ENCODE results near the gene SERINC3. TPM values are rescaled to one million over a fixed set of nuclear protein-coding genes. Genes with fewer than 3 reads are reported as not detected.
A peak's percentile ranks its signal among the peaks of the same experiment; 100 is the strongest.

The SERINC3 gene
- total and polyA plus RNA-seq, 2 of the 13 experiments (the other 11 are each of a cell fraction or from before 2014, with no cell fraction given) = 82.0 to 226 TPM

DNA sequence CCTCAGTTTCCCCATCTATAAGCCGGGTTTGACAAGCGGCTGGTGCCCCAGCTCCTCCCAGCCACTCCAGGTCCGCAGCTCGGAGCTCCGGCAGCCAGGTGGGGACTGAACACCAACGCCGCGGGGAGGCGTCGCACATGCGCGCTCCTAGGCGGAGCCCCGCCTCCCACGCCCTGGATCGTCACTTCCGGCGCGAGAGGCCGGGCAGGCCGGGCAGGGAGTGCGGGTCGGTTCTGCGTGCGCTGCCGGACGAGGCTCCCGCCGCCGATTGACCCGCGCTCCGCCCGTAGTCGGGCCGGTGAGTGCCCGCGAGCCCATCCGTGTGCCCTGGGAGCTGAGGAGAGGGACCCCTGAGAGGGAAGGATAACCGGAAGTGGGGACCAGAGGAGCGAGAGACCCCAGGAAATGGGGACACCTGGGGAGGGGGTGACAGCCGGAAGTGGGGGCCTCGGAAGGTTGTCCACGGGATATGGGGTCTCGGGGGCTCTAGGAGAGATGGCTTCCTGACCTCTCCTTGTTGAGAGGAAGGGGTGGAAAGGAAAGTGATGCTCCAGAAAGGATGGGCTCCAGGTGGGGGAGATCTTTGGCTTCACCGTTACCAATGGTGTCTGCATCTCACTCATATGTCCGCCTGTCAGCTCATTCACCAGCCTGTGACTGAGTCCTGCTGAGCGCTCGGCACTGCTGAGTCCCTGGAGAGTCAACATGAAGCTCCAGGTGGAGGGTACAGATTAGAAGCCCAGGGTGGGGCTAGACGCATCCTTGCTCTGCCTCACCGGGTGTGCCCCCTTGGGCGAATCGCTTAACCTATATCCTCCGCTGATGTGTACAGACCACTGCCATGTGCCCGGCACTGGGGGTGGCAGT lies 45.9 kb downstream of the SERINC3 start, which contains the start of gene TTPAL (continued):
- TF ChIP-seq, protein P1, sequence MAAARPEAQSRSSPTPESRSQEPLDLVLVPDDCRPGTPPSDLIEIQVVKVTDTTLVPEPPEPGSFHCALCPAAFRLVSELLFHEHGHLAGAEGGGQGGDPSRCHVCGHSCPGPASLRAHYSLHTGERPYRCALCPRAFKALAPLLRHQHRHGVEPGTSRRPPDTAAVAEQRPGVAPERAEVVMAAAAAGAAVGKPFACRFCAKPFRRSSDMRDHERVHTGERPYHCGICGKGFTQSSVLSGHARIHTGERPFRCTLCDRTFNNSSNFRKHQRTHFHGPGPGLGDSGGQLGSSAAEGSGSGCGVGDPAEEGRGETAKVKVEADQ (CRISPR knock-in tag; IDR thresholded peaks at IDR 0.05; ENCODE audit: borderline replicate concordance) = peak; percentile 99
- TF ChIP-seq PHF5A (CRISPR knock-in tag; IDR thresholded peaks at IDR 0.05; ENCODE audit: low read depth, unreplicated experiment) (peak; percentile 77), SATB2 (CRISPR knock-in tag; IDR thresholded peaks at IDR 0.05) (no peak), NFKB2 (CRISPR knock-in tag; IDR thresholded peaks at IDR 0.05; ENCODE audit: borderline replicate concordance) (peak; percentile 94), U2AF2 (IDR thresholded peaks at IDR 0.05; ENCODE audit: low read depth, low read length) (no peak), ETV6 (CRISPR knock-in tag; conservative IDR thresholded peaks at IDR 0.05) (peak; percentile 97; the same call in 1 of the 2 replicates), ZNF44 (CRISPR knock-in tag; IDR thresholded peaks at IDR 0.05) (peak; percentile 98), ZNF747 (CRISPR knock-in tag; IDR thresholded peaks at IDR 0.05; ENCODE audit: borderline replicate concordance) (peak; percentile 98), ZFP1 (CRISPR knock-in tag; IDR thresholded peaks at IDR 0.05) (peak; percentile 63; the same call in 1 of the 2 replicates), GTF3A (CRISPR knock-in tag; conservative IDR thresholded peaks at IDR 0.05) (peak; percentile 95; the same call in 1 of the 2 replicates), ZNF567 (CRISPR knock-in tag; IDR thresholded peaks at IDR 0.05; ENCODE audit: borderline replicate concordance) (peak; percentile 100), YEATS2 (CRISPR knock-in tag; IDR thresholded peaks at IDR 0.05; ENCODE audit: borderline replicate concordance) (peak; percentile 95), KLF16 (CRISPR knock-in tag; IDR thresholded peaks at IDR 0.05) (peak in 1 of 2 experiments; percentile 96; a peak in 1 of 4 replicates), HCFC1 (IDR thresholded peaks at IDR 0.05; ENCODE audit: low read depth, low read length) (peak; percentile 48; the same call in 1 of the 2 replicates), EP300 (IDR thresholded peaks at IDR 0.05; ENCODE audit: low read depth in 2 of 2, low read length in 2 of 2) (peak; percentile 42 to 53; a peak in 2 of 4 replicates), EP300 (CRISPR knock-in tag; IDR thresholded peaks at IDR 0.05; ENCODE audit: borderline replicate concordance) (peak; percentile 68; the same call in 1 of the 2 replicates), ZNF569 (CRISPR knock-in tag; IDR thresholded peaks at IDR 0.05; ENCODE audit: borderline replicate concordance) (peak; percentile 93; the same call in 1 of the 2 replicates), ZNF367 (CRISPR knock-in tag; IDR thresholded peaks at IDR 0.05; ENCODE audit: borderline replicate concordance) (no peak)
- TF ChIP-seq, protein P2, sequence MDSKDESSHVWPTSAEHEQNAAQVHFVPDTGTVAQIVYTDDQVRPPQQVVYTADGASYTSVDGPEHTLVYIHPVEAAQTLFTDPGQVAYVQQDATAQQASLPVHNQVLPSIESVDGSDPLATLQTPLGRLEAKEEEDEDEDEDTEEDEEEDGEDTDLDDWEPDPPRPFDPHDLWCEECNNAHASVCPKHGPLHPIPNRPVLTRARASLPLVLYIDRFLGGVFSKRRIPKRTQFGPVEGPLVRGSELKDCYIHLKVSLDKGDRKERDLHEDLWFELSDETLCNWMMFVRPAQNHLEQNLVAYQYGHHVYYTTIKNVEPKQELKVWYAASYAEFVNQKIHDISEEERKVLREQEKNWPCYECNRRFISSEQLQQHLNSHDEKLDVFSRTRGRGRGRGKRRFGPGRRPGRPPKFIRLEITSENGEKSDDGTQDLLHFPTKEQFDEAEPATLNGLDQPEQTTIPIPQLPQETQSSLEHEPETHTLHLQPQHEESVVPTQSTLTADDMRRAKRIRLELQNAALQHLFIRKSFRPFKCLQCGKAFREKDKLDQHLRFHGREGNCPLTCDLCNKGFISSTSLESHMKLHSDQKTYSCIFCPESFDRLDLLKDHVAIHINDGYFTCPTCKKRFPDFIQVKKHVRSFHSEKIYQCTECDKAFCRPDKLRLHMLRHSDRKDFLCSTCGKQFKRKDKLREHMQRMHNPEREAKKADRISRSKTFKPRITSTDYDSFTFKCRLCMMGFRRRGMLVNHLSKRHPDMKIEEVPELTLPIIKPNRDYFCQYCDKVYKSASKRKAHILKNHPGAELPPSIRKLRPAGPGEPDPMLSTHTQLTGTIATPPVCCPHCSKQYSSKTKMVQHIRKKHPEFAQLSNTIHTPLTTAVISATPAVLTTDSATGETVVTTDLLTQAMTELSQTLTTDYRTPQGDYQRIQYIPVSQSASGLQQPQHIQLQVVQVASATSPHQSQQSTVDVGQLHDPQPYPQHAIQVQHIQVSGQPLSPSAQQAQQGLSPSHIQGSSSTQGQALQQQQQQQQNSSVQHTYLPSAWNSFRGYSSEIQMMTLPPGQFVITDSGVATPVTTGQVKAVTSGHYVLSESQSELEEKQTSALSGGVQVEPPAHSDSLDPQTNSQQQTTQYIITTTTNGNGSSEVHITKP (CRISPR knock-in tag; IDR thresholded peaks at IDR 0.05; ENCODE audit: low read depth) = peak; percentile 74
- TF ChIP-seq, protein P3, sequence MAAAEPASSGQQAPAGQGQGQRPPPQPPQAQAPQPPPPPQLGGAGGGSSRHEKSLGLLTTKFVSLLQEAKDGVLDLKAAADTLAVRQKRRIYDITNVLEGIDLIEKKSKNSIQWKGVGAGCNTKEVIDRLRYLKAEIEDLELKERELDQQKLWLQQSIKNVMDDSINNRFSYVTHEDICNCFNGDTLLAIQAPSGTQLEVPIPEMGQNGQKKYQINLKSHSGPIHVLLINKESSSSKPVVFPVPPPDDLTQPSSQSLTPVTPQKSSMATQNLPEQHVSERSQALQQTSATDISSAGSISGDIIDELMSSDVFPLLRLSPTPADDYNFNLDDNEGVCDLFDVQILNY (CRISPR knock-in tag; conservative IDR thresholded peaks at IDR 0.05) = peak; percentile 89
